Smooth muscle cell (in vitro differentiated cells): ENCODE measurements around the gene RPTOR. TPM values are rescaled to one million over a fixed set of nuclear protein-coding genes. Genes with fewer than 3 reads are reported as not detected.

Source experiments
- DNase-seq: peaks from one replicate; lab custom pipeline; 2025; ENCODE audit not compliant: unreplicated experiment; lab: John Stamatoyannopoulos, UW
- H2AFZ ChIP-seq: fragments of 200-600 bp; sonication (generic); 2 replicates; pipeline ENCODE4 v1.6.0; 2016; ENCODE audit warnings: antibody characterized with exemption, low read depth, mild to moderate bottlenecking
- H3F3A ChIP-seq: fragments of 200-600 bp; sonication (generic); 2 replicates; pipeline ENCODE4 v1.6.0; 2017; ENCODE audit warnings: antibody characterized with exemption, low read depth
- H3K27ac ChIP-seq: fragments of 200-600 bp; sonication (generic); 2 replicates; pipeline ENCODE4 v1.5.1; 2016; ENCODE audit warnings: low read depth, mild to moderate bottlenecking
- H3K27me3 ChIP-seq: fragments of 200-600 bp; sonication (generic); 2 replicates; pipeline ENCODE4 v1.6.1; 2016; ENCODE audit warnings: low read depth, mild to moderate bottlenecking
- H3K36me3 ChIP-seq: fragments of 200-600 bp; sonication (generic); 2 replicates; pipeline ENCODE4 v1.5.1; 2016; ENCODE audit warnings: low read depth
- H3K4me1 ChIP-seq: fragments of 200-600 bp; sonication (generic); 2 replicates; pipeline ENCODE4 v1.5.1; 2016; ENCODE audit warnings: low read depth
- H3K4me2 ChIP-seq: fragments of 200-600 bp; sonication (generic); 2 replicates; pipeline ENCODE4 v1.6.0; 2016; ENCODE audit warnings: mild to moderate bottlenecking
- H3K4me3 ChIP-seq: fragments of 200-600 bp; sonication (generic); 2 replicates; pipeline ENCODE4 v1.5.1; 2016; ENCODE audit warnings: mild to moderate bottlenecking
- H3K79me2 ChIP-seq: fragments of 200-600 bp; sonication (generic); 2 replicates; pipeline ENCODE4 v1.6.0; 2016; ENCODE audit warnings: low read depth, mild to moderate bottlenecking
- H3K9ac ChIP-seq: fragments of 200-600 bp; sonication (generic); 2 replicates; pipeline ENCODE4 v1.6.0; 2016; ENCODE audit warnings: low read depth
- H3K9me3 ChIP-seq: fragments of 200-600 bp; sonication (generic); replicated peaks from 2 replicates; pipeline ENCODE4 v1.5.1; 2016; ENCODE audit warnings: low read depth
- H4K20me1 ChIP-seq: fragments of 200-600 bp; sonication (generic); 2 replicates; pipeline ENCODE4 v1.6.0; 2016; ENCODE audit warnings: low read depth
- WGBS: methylation state at CpG from one replicate; pipeline ENCODE4 v1.1.7; 2016; ENCODE audit warnings: low lambda C conversion rate; 5-methylcytosine and 5-hydroxymethylcytosine counted together
- polyA plus RNA-seq: library from polyadenylated mRNA; unstranded; fragments of >200 nt; fragmentation: Nextera tagmentation; extraction: Ambion mirVana; gene quantifications from 2 replicates; pipeline ENCODE4 v1.2.1, GENCODE V29; 2016
- total RNA-seq: library from RNA; depleted of rRNA; stranded (reverse); fragments of >200 nt; gene quantifications from 2 replicates; pipeline ENCODE4 v1.2.3, GENCODE V29; 2014
- TF ChIP-seq, protein P1 (sequence below): fragments of 200-600 bp; sonication (generic); IDR thresholded peaks from 2 replicates; pipeline ENCODE4 v1.5.1; 2017; ENCODE audit warnings: borderline replicate concordance, mild to moderate bottlenecking, antibody characterized with exemption; ENCODE audit not compliant: insufficient read depth, poor library complexity, severe bottlenecking

The RPTOR gene
- total and polyA plus RNA-seq, 2 experiments from 2014 or later = 10.6 to 12.2 TPM

DNA sequence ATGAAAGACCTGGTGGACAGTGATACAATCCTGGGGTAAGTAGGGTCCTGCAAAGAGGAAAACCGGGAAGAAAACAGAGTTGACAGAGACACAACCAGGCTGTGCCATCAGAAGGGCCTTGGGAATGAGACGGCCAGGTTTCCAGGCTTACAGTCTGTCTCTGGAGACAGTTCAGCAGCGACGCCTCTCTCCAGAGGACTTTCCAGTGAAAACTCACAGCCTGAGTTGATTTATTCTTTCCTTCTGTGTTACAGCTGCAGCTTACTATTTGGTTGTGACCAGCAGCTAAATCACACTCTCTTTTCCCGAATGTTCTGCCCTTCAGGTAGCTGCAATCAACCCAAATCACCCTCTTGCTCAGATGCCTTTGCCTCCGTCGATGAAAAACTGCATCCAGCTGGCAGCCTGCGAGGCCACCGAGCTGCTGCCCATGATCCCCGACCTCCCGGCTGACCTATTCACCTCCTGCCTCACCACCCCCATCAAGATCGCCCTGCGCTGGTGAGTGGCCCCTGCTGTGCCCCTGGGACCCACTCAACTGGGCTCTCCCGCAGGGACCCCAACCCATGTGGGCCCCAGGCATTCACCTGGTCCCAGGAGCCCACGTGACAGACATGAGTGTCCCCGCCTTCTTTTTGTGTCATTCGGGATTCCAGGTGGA, 209.2 kb downstream of the RPTOR start:
- Histone ChIP-seq H3K9me3 (no peaks in the 10 kb centered on the region), H3F3A (no peaks in the 10 kb centered on the region), H3K27ac (no peak overlapping the region), H3K4me3 (no peak overlapping the region), H3K27me3 (no peaks in the 10 kb centered on the region), H3K36me3 (no peaks in the 10 kb centered on the region), H4K20me1 (no peaks in the 10 kb centered on the region), H2AFZ (no peak overlapping the region), H3K79me2 (no peaks in the 10 kb centered on the region), H3K4me1 (peaks cover 19% of the 10 kb centered on the region), H3K4me2 (no peak overlapping the region), H3K9ac (no peak overlapping the region)
- DNase-seq = no peak
- TF ChIP-seq, protein P1, sequence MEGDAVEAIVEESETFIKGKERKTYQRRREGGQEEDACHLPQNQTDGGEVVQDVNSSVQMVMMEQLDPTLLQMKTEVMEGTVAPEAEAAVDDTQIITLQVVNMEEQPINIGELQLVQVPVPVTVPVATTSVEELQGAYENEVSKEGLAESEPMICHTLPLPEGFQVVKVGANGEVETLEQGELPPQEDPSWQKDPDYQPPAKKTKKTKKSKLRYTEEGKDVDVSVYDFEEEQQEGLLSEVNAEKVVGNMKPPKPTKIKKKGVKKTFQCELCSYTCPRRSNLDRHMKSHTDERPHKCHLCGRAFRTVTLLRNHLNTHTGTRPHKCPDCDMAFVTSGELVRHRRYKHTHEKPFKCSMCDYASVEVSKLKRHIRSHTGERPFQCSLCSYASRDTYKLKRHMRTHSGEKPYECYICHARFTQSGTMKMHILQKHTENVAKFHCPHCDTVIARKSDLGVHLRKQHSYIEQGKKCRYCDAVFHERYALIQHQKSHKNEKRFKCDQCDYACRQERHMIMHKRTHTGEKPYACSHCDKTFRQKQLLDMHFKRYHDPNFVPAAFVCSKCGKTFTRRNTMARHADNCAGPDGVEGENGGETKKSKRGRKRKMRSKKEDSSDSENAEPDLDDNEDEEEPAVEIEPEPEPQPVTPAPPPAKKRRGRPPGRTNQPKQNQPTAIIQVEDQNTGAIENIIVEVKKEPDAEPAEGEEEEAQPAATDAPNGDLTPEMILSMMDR = no peak
- 91% methylated on average over 17 of the region's 17 CpGs for WGBS

DNA sequence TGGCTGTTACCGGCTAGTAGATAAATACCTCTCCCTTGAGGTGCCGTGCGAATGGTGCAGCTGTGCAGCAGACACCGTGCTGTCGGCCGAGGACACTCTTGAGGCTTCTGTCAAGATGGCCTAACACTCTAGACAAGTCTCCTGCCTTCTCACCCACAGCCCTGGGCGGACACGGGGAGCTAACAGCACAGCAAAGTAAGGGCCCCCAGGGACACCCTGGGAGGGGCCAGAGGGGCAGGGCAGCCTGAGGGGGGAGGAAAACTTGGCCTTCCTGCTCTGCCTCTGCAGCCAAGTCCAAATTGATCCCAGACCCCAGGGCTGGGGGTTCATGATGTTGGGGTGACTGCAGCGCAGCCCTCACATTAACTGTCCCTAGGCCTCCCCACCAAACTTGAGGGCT, 210.2 kb downstream of the RPTOR start:
- H3K9ac ChIP-seq = no peak overlapping the region
- H3K79me2 ChIP-seq = no peaks in the 10 kb centered on the region
- no peaks in the 10 kb centered on the region for H3K9me3 ChIP-seq
- no peaks in the 10 kb centered on the region for H3K27me3 ChIP-seq
- peaks cover 19% of the 10 kb centered on the region for H3K4me1 ChIP-seq
- DNase-seq = no peak
- no peak overlapping the region for H3K27ac ChIP-seq
- no peaks in the 10 kb centered on the region for H3F3A ChIP-seq
- WGBS = 83% methylated on average over 9 of the region's 9 CpGs
- H3K4me2 ChIP-seq = no peak overlapping the region
- no peak overlapping the region for H2AFZ ChIP-seq
- no peak overlapping the region for H3K4me3 ChIP-seq
- no peaks in the 10 kb centered on the region for H4K20me1 ChIP-seq
- no peaks in the 10 kb centered on the region for H3K36me3 ChIP-seq
- TF ChIP-seq, protein P1 = no peak

DNA sequence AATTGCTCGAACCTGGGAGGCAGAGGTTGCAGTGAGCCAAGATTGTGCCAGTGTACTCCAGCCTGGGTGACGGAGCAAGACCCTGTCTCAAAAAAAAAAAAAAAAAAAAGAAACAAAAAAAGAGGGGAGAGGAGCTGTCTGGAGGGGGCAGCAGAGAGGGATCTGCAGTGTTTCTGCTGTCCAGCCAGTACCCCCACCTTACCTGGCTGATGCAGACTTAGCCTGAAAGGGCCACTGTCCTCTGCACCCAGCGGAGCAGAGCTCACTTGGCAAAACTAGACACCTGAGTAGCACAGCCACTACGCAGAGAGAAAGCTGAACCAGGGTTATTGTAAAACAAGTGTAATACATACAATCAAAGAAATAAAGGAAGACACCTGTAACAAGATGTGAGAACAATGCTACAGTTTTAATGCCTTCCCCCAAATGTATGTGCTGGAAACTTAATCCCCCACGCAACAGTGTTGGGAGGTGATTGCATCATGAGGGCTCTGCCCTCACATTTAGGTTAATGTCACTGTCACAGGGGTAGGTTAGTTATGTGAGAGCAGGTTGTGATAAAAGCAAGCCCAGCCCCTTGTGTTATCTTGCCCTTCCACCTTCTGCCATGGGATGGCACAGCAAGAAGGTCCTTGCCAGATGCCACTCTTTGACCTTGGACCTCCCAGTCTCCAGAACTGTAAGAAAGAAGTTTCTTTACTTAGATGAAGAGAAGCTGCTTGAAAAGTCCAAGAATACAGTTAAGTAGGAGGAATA, 211.2 kb downstream of the RPTOR start:
- H3K4me2 ChIP-seq = no peak overlapping the region
- no peaks in the 10 kb centered on the region for H3K36me3 ChIP-seq
- H3K4me1 ChIP-seq = peaks cover 19% of the 10 kb centered on the region
- H3K27ac ChIP-seq = no peak overlapping the region
- H3K27me3 ChIP-seq = no peaks in the 10 kb centered on the region
- no peak overlapping the region for H3K4me3 ChIP-seq
- 99% methylated on average over 4 of the region's 5 CpGs for WGBS
- H2AFZ ChIP-seq = no peak overlapping the region
- H4K20me1 ChIP-seq = no peaks in the 10 kb centered on the region
- H3K9me3 ChIP-seq = no peaks in the 10 kb centered on the region
- H3K79me2 ChIP-seq = no peaks in the 10 kb centered on the region
- DNase-seq = no peak
- TF ChIP-seq, protein P1 = peak; percentile 17
- H3F3A ChIP-seq = no peaks in the 10 kb centered on the region
- no peak overlapping the region for H3K9ac ChIP-seq
